Lower lobe of right lung (tissue), 2 donors: ENCODE measurements around the gene SLFNL1. TPM values are rescaled to one million over a fixed set of nuclear protein-coding genes. Genes with fewer than 3 reads are reported as not detected.

Experiments used
- ATAC-seq, 2 donors: fragments of 200-7000 bp; cut with Tn5 transposase; one replicate each; pipeline ENCODE4 v1.9.1; 2020 to 2022; ENCODE audit warnings: mild to moderate bottlenecking in 2 of 2, moderate library complexity in 2 of 2
- DNase-seq: peaks from one replicate; pipeline ENCODE4 v3.0.0-alpha.2; 2020
- H3K27ac ChIP-seq: fragments of 200-600 bp; one replicate; pipeline ENCODE4 v1.8.0; 2022
- H3K27me3 ChIP-seq: fragments of 200-600 bp; one replicate; pipeline ENCODE4 v1.8.0; 2022; ENCODE audit warnings: low read depth
- H3K36me3 ChIP-seq: fragments of 200-600 bp; one replicate; pipeline ENCODE4 v1.8.0; 2022; ENCODE audit warnings: mild to moderate bottlenecking
- H3K4me1 ChIP-seq: fragments of 200-600 bp; one replicate; pipeline ENCODE4 v1.8.0; 2022
- H3K4me3 ChIP-seq: fragments of 200-600 bp; one replicate; pipeline ENCODE4 v1.8.0; 2022; ENCODE audit warnings: mild to moderate bottlenecking
- H3K9me3 ChIP-seq: fragments of 200-600 bp; one replicate; pipeline ENCODE4 v1.8.0; 2022
- intact Hi-C: fragments of 100-400 bp; cut with DNase I; formaldehyde crosslinking; loops from one replicate; pipeline ENCODE4 v1.11.0; 2022
- total RNA-seq: library from RNA; stranded (reverse); fragmentation: NEBNext Ultra II Directional; extraction: Animal tissue kit (Norgen Biotek cat#: 25700); gene quantifications from one replicate; pipeline ENCODE4 v1.2.1, GENCODE V29; 2021
- TF ChIP-seq, protein P1 (sequence below): fragments of 200-600 bp; IDR thresholded peaks from one replicate; pipeline ENCODE4 v1.8.0; 2022; ENCODE audit warnings: antibody characterized with exemption, mild to moderate bottlenecking
- donor health status: DM: no; HTN: yes; CAD: no; lungs with severe emphysema.

SLFNL1 gene
- total RNA-seq, 1 donor from 2014 or later: 4.8 TPM

DNA sequence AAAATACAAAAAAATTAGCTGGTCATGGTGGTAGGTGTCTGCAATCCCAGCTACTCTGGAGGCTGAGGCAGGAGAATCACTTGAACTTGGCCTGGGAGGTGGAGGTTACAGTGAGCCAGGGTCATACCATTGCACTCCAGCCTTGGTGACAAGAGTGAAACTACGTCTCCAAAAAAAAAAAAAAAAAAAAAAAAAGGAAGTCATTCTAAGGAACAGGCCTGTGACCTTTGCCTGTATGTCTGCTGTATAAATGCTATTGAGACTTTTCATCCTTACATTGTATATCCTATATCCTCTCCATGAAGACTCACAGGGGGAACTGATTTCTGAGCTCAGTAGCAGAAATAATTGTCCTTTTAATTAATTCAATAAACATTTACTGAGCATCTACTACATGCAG lies 49.6 kb downstream of the SLFNL1 start:
- ATAC-seq (no peak), DNase-seq (no peak)
- no peaks in the 10 kb centered on the region for H3K27me3 ChIP-seq
- H3K27ac ChIP-seq: no peak overlapping the region
- TF ChIP-seq, protein P1, sequence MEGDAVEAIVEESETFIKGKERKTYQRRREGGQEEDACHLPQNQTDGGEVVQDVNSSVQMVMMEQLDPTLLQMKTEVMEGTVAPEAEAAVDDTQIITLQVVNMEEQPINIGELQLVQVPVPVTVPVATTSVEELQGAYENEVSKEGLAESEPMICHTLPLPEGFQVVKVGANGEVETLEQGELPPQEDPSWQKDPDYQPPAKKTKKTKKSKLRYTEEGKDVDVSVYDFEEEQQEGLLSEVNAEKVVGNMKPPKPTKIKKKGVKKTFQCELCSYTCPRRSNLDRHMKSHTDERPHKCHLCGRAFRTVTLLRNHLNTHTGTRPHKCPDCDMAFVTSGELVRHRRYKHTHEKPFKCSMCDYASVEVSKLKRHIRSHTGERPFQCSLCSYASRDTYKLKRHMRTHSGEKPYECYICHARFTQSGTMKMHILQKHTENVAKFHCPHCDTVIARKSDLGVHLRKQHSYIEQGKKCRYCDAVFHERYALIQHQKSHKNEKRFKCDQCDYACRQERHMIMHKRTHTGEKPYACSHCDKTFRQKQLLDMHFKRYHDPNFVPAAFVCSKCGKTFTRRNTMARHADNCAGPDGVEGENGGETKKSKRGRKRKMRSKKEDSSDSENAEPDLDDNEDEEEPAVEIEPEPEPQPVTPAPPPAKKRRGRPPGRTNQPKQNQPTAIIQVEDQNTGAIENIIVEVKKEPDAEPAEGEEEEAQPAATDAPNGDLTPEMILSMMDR: no peak
- no peak overlapping the region for H3K4me3 ChIP-seq
- H3K36me3 ChIP-seq: no peaks in the 10 kb centered on the region
- intact Hi-C loops: no loop called here
- H3K9me3 ChIP-seq: no peaks in the 10 kb centered on the region
- H3K4me1 ChIP-seq: no peaks in the 10 kb centered on the region

DNA sequence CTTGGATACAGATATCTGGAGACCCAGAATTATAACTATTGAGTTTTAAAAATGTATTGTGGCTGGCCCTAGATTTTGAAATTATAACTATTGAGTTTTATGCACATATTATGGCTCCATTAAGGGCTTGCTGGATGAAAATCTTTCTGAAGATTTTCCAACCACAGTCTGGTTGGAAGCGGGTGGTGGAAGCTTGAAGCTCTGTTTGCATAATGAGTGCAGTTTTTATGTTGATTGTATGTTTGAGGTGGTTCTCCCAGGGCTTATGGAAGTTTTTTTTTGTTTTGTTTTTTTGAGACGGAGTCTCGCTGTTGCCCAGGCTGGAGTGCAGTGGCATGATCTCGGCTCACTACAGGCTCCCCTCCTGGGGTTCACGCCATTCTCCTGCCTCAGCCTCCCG lies 52.1 kb downstream of the SLFNL1 start:
- H3K9me3 ChIP-seq: no peaks in the 10 kb centered on the region
- intact Hi-C loops: no loop called here

DNA sequence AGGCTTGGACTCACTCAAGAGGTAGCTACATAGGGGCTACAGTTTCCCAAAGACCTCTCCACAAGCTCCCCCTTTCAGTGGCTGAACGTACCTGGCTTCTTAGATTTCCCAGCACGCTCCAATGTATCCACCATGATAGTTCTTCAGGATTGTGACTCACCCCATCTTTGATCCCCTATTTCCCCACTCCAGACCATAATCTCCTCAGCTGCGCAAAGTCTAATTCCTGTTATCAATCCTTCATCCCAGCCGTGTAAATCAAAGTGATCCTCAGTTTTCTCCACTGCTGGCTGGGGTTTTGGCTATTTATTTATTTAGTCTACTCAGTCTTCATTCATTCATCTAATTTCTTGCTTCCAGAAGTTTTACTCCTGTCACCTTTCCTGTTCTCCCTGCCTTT lies 55.1 kb downstream of the SLFNL1 start:
- Histone ChIP-seq H3K9me3 (no peaks in the 10 kb centered on the region), H3K27ac (no peak overlapping the region), H3K4me1 (no peaks in the 10 kb centered on the region), H3K27me3 (no peaks in the 10 kb centered on the region), H3K36me3 (no peaks in the 10 kb centered on the region), H3K4me3 (no peak overlapping the region)
- TF ChIP-seq, protein P1: no peak
- intact Hi-C loops: no loop called here
- ATAC-seq (no peak), DNase-seq (no peak)

More for the DNA sequence above, 52.1 kb downstream of the SLFNL1 start:
- no peaks in the 10 kb centered on the region for H3K36me3 ChIP-seq
- no peak overlapping the region for H3K27ac ChIP-seq
- ATAC-seq: no peak
- TF ChIP-seq, protein P1: no peak
- DNase-seq: no peak
- no peaks in the 10 kb centered on the region for H3K4me1 ChIP-seq
- H3K4me3 ChIP-seq: no peak overlapping the region
- no peaks in the 10 kb centered on the region for H3K27me3 ChIP-seq

Other genes with a start within 250 kb of the SLFNL1 start
- gene KCNQ4, start 237.9 kb downstream of the SLFNL1 start, total RNA-seq: 0.89 TPM
- 13.9 TPM for gene CITED4, start 159.4 kb downstream of the SLFNL1 start, total RNA-seq
- gene CTPS1, start 42.0 kb downstream of the SLFNL1 start, total RNA-seq: 16.2 TPM
- gene SCMH1, start 220.6 kb upstream of the SLFNL1 start, total RNA-seq: 30.0 TPM